Trophoblast cell (in vitro differentiated cells and primary cell): ENCODE measurements around the gene THAP7.

Experiments
- DNase-seq, 2 donors: peaks; one replicate each; pipeline ENCODE4 v3.0.0-alpha.2; 2016
- H2AFZ ChIP-seq: 2 replicates; pipeline ENCODE4 v1.6.1; 2013; ENCODE audit warnings: low read length, moderate library complexity, mild to moderate bottlenecking; ENCODE audit not compliant: insufficient read depth, poor library complexity
- H2AK5ac ChIP-seq: 2 replicates; pipeline ENCODE4 v1.6.1; 2013; ENCODE audit warnings: mild to moderate bottlenecking, low read length
- H2BK120ac ChIP-seq: 2 replicates; pipeline ENCODE4 v1.6.1; 2013; ENCODE audit warnings: low read length, mild to moderate bottlenecking, moderate library complexity; ENCODE audit not compliant: insufficient read depth, poor library complexity
- H2BK12ac ChIP-seq: 2 replicates; pipeline ENCODE4 v1.6.1; 2013; ENCODE audit warnings: mild to moderate bottlenecking, low read length, moderate library complexity
- H2BK5ac ChIP-seq: 2 replicates; pipeline ENCODE4 v1.6.1; 2013; ENCODE audit warnings: low read length, low read depth, moderate library complexity, mild to moderate bottlenecking; ENCODE audit not compliant: poor library complexity
- H3K14ac ChIP-seq: 2 replicates; pipeline ENCODE4 v1.6.1; 2013; ENCODE audit warnings: mild to moderate bottlenecking, low read length
- H3K18ac ChIP-seq: 2 replicates; pipeline ENCODE4 v1.6.1; 2013; ENCODE audit warnings: mild to moderate bottlenecking, low read length
- H3K23ac ChIP-seq: 2 replicates; pipeline ENCODE4 v1.6.1; 2013; ENCODE audit warnings: low read length
- H3K27ac ChIP-seq: 2 replicates; pipeline ENCODE4 v1.5.1; 2013; ENCODE audit warnings: low read depth, mild to moderate bottlenecking, inconsistent platforms, low read length, moderate library complexity
- H3K27me3 ChIP-seq: 2 replicates; pipeline ENCODE4 v1.6.1; 2013; ENCODE audit warnings: inconsistent platforms, mild to moderate bottlenecking, low read length, moderate library complexity; ENCODE audit not compliant: insufficient read depth
- H3K36me3 ChIP-seq, 2 experiments: 1 replicate in 1 of 2; 2 replicates in 1 of 2; pipeline ENCODE4 v1.6.1; 2013; ENCODE audit warnings: low read length in 2 of 2, mild to moderate bottlenecking in 2 of 2, moderate library complexity in 1 of 2; ENCODE audit not compliant: insufficient read depth in 2 of 2, control insufficient read depth in 1 of 2
- H3K4ac ChIP-seq: 2 replicates; pipeline ENCODE4 v1.6.1; 2013; ENCODE audit warnings: low read depth, mild to moderate bottlenecking, low read length, moderate library complexity
- H3K4me1 ChIP-seq, 2 experiments: 1 replicate in 1 of 2; 2 replicates in 1 of 2; pipeline ENCODE4 v1.6.1; 2013; ENCODE audit warnings: low read length in 2 of 2, mild to moderate bottlenecking in 2 of 2, moderate library complexity in 1 of 2; ENCODE audit not compliant: insufficient read depth in 2 of 2, control insufficient read depth in 1 of 2
- H3K4me2 ChIP-seq: 2 replicates; pipeline ENCODE4 v1.6.1; 2013; ENCODE audit warnings: inconsistent platforms, mild to moderate bottlenecking, low read length, moderate library complexity
- H3K4me3 ChIP-seq: 2 replicates; pipeline ENCODE4 v1.5.1; 2013; ENCODE audit warnings: mild to moderate bottlenecking, low read depth, low read length, inconsistent platforms
- H3K79me1 ChIP-seq: one replicate; pipeline ENCODE4 v1.6.1; 2013; ENCODE audit warnings: low read length
- H3K79me2 ChIP-seq: 2 replicates; pipeline ENCODE4 v1.6.1; 2013; ENCODE audit warnings: low read length, mild to moderate bottlenecking; ENCODE audit not compliant: control insufficient read depth, insufficient read depth, poor library complexity
- H3K9ac ChIP-seq: 2 replicates; pipeline ENCODE4 v1.6.1; 2013; ENCODE audit warnings: mild to moderate bottlenecking, low read length
- H3K9me3 ChIP-seq: 2 replicates; pipeline ENCODE4 v1.6.1; 2013; ENCODE audit warnings: low read depth, mild to moderate bottlenecking, control low read depth, inconsistent platforms, low read length; ENCODE audit not compliant: insufficient read depth
- H4K12ac ChIP-seq: 2 replicates; pipeline ENCODE4 v1.6.1; 2013; ENCODE audit warnings: low read depth, mild to moderate bottlenecking, low read length, moderate library complexity
- H4K8ac ChIP-seq: 2 replicates; pipeline ENCODE4 v1.6.1; 2013; ENCODE audit warnings: low read depth, mild to moderate bottlenecking, low read length, moderate library complexity
- H4K91ac ChIP-seq: one replicate; pipeline ENCODE4 v1.6.1; 2013; ENCODE audit warnings: low read depth, mild to moderate bottlenecking, low read length, moderate library complexity
- WGBS: extraction: QIAGEN DNeasy Blood & Tissue Kit; methylation state at CpG from one replicate; pipeline ENCODE4 v1.1.7; 2013; ENCODE audit warnings: missing lambda C conversion rate; ENCODE audit not compliant: insufficient read length, insufficient coverage; ENCODE audit errors: extremely low coverage; 5-methylcytosine and 5-hydroxymethylcytosine counted together

Gene THAP7

DNA sequence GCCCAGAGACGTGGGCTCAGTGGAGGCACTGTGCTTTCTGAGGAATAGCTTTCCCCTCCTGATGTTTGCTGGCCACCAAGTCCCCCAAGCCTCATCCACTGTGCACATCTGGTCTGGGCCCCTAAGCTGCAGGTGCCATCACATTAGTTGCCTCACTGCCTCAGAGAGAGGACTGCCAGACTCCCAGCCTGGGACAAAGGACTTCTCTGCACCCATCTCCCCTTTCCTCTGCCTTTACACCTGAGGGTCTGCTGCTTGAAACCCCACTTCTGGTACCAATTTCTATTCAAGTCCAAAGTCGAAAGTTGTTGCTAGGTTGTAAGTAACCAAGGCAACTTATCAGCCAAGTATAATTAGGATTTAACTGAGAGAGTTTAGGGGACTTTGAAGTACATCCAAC lies 23.5 kb downstream of the THAP7 start:
- Histone ChIP-seq H3K4me2 (no peak overlapping the region), H3K14ac (no peak overlapping the region), H4K91ac (no peak overlapping the region), H2AK5ac (no peak overlapping the region), H3K18ac (no peak overlapping the region), H3K36me3 (peaks cover 0 to 1% of the 10 kb centered on the region in 2 experiments), H2BK12ac (no peak overlapping the region), H3K9me3 (peaks cover 18% of the 10 kb centered on the region), H4K12ac (no peak overlapping the region), H3K23ac (no peak overlapping the region), H3K4me3 (no peak overlapping the region), H3K27ac (no peak overlapping the region), H3K79me2 (peaks cover 8% of the 10 kb centered on the region), H2BK120ac (no peak overlapping the region), H3K4ac (no peak overlapping the region), H3K4me1 (peaks cover 5 to 18% of the 10 kb centered on the region in 2 experiments), H4K8ac (no peak overlapping the region), H2AFZ (no peak overlapping the region), H3K27me3 (no peaks in the 10 kb centered on the region), H3K79me1 (peaks cover 8% of the 10 kb centered on the region), H3K9ac (no peak overlapping the region), H2BK5ac (no peak overlapping the region)
- no CpG with 5 or more reads among the region's 2 CpGs for WGBS
- no peak for DNase-seq

- no peak overlapping the region for H4K12ac ChIP-seq
- no peak overlapping the region for H4K91ac ChIP-seq
- no CpG with 5 or more reads among the region's 17 CpGs for whole genome bisulfite sequencing
- H3K4me1 ChIP-seq = peaks cover 7 to 16% of the 10 kb centered on the region in 2 experiments
- no peak overlapping the region for H2AFZ ChIP-seq
- no peak overlapping the region for H3K4ac ChIP-seq
- no peaks in the 10 kb centered on the region for H3K27me3 ChIP-seq
- no peak overlapping the region for H2AK5ac ChIP-seq
- H3K79me2 ChIP-seq = peaks cover 7% of the 10 kb centered on the region
- no peak overlapping the region for H3K4me2 ChIP-seq
- H2BK5ac ChIP-seq = no peak overlapping the region
- no peak overlapping the region for H4K8ac ChIP-seq
- H3K18ac ChIP-seq = no peak overlapping the region
- no peak overlapping the region for H2BK12ac ChIP-seq
- no peak overlapping the region for H2BK120ac ChIP-seq
- peaks cover 18% of the 10 kb centered on the region for H3K9me3 ChIP-seq
- no peak overlapping the region for H3K14ac ChIP-seq
- no peak overlapping the region for H3K23ac ChIP-seq
- no peak overlapping the region for H3K9ac ChIP-seq
- no peaks in the 10 kb centered on the region for H3K36me3 ChIP-seq
- no peak overlapping the region for H3K4me3 ChIP-seq
- H3K27ac ChIP-seq = no peak overlapping the region
- peak; percentile 45 to 64 for DNase-seq
- H3K79me1 ChIP-seq = peaks cover 8% of the 10 kb centered on the region
Measured at GRCh38 chr22:20977516-20978170, 24.3 kb downstream of the THAP7 start.

DNA sequence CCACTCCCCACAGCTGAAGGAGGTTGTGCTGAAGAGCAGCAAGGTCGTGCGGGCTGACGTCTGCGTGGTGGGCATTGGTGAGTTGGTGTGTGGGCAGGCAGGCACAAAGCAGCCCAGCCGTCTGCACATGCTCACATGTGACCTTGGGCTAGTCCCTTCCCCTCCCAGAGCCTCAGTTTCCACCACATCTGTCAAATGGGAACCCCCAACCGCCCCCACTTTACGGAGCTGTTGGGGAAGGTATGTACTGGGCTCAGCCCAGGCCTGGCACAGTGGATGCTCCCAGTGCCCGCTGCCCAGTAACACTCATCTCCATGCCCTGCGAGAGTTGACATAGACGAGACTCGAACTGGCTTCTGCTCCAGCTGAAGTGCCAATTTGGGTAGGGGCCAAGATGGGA lies 24.9 kb downstream of the THAP7 start:
- Histone ChIP-seq H4K8ac (no peak overlapping the region), H3K79me1 (peaks cover 5% of the 10 kb centered on the region), H2AK5ac (no peak overlapping the region), H2BK12ac (no peak overlapping the region), H3K4me2 (no peak overlapping the region), H3K9ac (no peak overlapping the region), H3K18ac (no peak overlapping the region), H2BK5ac (no peak overlapping the region), H3K27ac (no peak overlapping the region), H3K4me3 (no peak overlapping the region), H3K4me1 (peaks cover 7 to 16% of the 10 kb centered on the region in 2 experiments), H4K91ac (no peak overlapping the region), H3K14ac (no peak overlapping the region), H3K36me3 (no peaks in the 10 kb centered on the region), H4K12ac (no peak overlapping the region), H3K79me2 (peaks cover 2% of the 10 kb centered on the region), H3K23ac (no peak overlapping the region), H3K4ac (no peak overlapping the region), H3K27me3 (no peaks in the 10 kb centered on the region), H3K9me3 (peaks cover 18% of the 10 kb centered on the region), H2BK120ac (no peak overlapping the region), H2AFZ (no peak overlapping the region)
- no peak for DNase-seq
- no CpG with 5 or more reads among the region's 11 CpGs for WGBS

GRCh38 chr22:20976291-20976877 lies 25.5 kb downstream of the THAP7 start:
- no peak overlapping the region for H2AFZ ChIP-seq
- H3K4me1 ChIP-seq = peaks cover 7 to 13% of the 10 kb centered on the region in 2 experiments
- no peak overlapping the region for H2BK5ac ChIP-seq
- H3K4me2 ChIP-seq = no peak overlapping the region
- H3K23ac ChIP-seq = no peak overlapping the region
- H3K36me3 ChIP-seq = no peaks in the 10 kb centered on the region
- peaks cover 18% of the 10 kb centered on the region for H3K9me3 ChIP-seq
- H3K14ac ChIP-seq = no peak overlapping the region
- H2BK120ac ChIP-seq = no peak overlapping the region
- no peak overlapping the region for H3K27ac ChIP-seq
- WGBS = no CpG with 5 or more reads among the region's 24 CpGs
- H4K91ac ChIP-seq = no peak overlapping the region
- H3K27me3 ChIP-seq = no peaks in the 10 kb centered on the region
- H4K12ac ChIP-seq = no peak overlapping the region
- H3K9ac ChIP-seq = no peak overlapping the region
- H3K4ac ChIP-seq = no peak overlapping the region
- H4K8ac ChIP-seq = no peak overlapping the region
- no peak overlapping the region for H2AK5ac ChIP-seq
- no peak overlapping the region for H2BK12ac ChIP-seq
- no peaks in the 10 kb centered on the region for H3K79me2 ChIP-seq
- no peak overlapping the region for H3K18ac ChIP-seq
- H3K4me3 ChIP-seq = no peak overlapping the region
- H3K79me1 ChIP-seq = no peaks in the 10 kb centered on the region
- no peak for DNase-seq
